ENCODE results near the gene KCNT1. TPM values are rescaled to one million over a fixed set of nuclear protein-coding genes. Genes with fewer than 3 reads are reported as not detected.

The KCNT1 gene
- total RNA-seq, 1 donor from 2014 or later = 2.7 TPM

DNA sequence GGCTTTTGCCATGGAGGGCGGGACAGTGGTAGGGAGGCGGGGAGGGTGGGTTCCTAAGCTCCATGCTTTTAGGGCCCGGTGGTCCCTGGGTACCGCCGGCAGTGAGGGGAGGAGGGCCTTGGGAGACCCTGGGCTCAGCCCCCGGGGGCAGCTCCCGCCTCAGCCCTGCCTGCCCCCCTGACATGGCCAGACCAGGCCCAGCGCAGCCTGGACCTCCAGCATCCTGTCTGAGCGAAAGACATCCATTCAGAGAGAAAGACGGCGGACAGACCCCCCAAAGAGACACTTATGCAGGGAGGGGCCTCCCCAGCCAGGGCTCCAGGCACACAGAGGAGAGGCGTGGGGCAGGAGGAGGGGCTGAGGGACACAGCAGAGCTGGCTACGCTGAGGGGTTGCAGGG, 45.3 kb downstream of the KCNT1 start:
- no peak for DNase-seq

DNA sequence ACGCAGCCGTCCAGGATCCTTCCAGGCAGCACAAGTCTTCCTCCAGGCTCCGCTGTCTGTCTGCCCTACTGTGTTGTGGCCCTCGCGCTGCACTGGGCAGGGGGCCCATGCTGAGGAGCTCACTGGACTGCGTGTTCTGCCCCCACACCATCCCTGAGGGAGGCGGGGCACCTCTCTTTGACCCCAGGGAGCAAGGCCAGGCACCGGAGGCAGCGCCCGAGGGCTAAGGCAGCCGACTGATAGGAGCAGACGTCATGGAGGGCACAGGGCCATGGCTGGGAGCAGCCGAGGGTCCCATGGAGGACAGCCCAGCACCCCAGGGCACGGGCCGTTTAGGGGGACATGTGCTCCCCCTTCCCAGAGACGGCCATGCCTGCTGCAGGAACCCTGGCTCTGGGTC, 46.7 kb downstream of the KCNT1 start:
- DNase-seq = no peak

- DNase-seq = no peak
These were observed 47.4 kb downstream of the KCNT1 start for GRCh38 chr9:135749171-135750045.

DNA sequence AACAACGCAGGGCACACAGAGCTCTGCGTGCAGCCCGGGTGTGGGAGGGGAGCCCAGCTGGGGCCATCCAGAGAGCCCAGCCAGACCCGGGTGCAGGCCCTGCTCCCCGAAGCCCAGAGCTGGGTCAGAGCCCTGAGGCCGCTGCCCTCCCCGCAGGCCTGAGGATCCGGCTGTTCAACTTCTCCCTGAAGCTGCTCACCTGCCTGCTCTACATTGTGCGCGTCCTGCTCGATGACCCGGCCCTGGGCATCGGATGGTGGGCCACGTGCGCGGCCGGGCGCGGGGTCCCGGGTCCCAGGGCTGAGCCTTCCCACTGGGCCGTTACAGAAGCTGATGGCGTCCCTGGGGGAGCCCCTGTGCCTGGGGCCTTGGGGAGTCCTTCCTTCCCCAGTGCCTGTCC, 48.8 kb downstream of the KCNT1 start:
- DNase-seq = no peak

GRCh38 chr9:135751501-135751900, 49.5 kb downstream of the KCNT1 start:
- no peak for DNase-seq

- no peak for DNase-seq
These were observed 50.6 kb downstream of the KCNT1 start for GRCh38 chr9:135752281-135753204.

DNA sequence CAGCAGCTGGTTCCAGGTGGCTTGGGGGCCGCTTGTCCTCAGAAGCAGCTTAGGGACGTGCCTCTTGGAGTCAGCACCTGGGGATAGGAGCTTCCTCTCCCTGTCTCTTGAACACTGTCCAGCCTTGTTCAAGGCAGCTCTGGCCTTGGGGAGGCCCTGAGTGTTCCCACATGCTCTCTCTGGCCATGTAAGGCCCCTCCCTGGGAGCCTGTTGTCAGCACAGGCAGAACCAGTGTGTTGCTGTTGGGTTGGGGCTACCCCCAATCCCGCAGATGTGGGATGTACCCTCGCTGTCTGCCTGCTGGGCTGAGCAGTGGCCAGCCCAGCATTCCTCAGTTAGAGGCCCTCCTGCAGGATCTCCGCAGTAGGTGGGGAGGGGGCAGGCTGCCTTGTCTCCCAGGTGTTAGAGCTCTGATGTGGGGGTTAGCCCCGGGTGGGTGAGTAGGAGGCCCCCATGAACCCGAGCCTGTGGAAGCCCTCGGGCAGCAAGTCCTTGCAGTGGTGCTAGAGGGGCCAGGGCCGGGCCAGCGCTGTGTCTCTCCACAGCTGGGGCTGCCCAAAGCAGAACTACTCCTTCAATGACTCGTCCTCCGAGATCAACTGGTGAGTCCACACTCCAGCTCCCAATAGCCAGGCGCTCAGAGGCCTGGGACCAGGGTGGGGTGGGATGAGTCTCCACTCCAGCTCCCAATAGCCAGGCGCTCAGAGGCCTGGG, 51.6 kb downstream of the KCNT1 start:
- DNase-seq = no peak

- no peak for DNase-seq
These were observed 54.6 kb downstream of the KCNT1 start for GRCh38 chr9:135756576-135756975.

DNA sequence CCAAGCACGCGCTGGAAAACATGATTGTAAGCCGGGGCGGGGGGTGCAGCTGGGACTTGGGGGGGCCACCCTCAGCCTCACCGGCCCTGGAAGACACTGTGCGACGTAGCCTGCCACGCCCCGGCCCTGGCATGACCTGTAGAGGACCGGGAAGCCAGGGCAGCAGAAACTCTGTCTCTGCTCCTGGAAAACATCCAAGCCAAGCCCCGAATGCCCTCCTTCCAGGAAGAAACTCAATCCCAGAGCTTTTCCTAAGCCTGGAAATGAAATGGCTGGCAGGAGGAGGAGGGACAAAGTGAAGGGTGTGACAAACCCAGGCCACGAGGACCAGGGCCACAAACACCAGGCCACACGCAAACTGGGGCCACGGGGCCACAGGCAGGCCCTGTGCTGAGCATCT, 55.4 kb downstream of the KCNT1 start:
- DNase-seq = no peak

DNA sequence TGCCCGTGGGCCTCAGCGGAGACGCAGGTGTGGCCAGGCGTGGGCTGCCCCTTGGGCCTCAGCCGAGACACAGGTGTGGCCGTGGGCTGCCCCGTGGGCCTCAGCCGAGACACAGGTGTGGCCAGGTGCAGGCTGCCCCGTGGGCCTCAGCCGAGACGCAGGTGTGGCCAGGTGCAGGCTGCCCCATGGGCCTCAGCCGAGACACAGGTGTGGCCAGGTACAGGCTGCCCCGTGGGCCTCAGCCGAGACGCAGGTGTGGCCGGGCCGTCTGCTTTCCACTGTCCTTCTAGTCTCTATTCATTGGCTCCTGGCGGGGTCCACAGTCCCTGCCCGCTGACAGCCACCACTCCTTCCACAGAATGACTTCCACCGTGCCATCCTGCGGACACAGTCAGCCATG, 56.1 kb downstream of the KCNT1 start:
- DNase-seq = no peak

GRCh38 chr9:135758870-135759269, 56.9 kb downstream of the KCNT1 start:
- DNase-seq = no peak

DNA sequence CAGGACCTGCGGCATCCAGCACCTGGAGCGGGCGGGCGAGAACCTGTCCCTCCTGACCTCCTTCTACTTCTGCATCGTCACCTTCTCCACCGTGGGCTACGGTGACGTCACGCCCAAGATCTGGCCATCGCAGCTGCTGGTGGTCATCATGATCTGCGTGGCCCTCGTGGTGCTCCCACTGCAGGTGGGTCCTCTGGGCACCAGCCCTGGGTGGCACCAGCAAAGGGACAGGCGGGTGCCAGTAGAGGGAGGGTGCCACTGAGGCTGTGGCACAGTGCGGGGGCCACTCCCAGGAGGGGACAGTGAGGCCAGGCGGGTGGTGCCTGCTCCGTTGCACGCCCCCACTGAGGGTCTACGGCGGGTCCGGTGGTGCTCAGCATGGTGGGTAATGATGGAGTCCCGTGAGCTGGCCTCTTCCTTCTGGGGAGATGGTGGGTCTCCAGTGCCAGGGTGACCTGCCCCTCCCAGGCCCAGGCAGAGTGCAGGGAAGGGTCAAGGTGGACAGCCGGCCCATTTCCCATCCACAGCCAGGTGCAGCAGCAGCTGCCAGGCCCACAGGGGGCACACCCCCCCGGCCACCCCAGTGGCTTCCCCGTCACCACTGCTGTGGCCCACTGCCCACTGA, 57.8 kb downstream of the KCNT1 start:
- no peak for DNase-seq

GRCh38 chr9:135760465-135760864, 58.5 kb downstream of the KCNT1 start:
- DNase-seq = no peak

DNA sequence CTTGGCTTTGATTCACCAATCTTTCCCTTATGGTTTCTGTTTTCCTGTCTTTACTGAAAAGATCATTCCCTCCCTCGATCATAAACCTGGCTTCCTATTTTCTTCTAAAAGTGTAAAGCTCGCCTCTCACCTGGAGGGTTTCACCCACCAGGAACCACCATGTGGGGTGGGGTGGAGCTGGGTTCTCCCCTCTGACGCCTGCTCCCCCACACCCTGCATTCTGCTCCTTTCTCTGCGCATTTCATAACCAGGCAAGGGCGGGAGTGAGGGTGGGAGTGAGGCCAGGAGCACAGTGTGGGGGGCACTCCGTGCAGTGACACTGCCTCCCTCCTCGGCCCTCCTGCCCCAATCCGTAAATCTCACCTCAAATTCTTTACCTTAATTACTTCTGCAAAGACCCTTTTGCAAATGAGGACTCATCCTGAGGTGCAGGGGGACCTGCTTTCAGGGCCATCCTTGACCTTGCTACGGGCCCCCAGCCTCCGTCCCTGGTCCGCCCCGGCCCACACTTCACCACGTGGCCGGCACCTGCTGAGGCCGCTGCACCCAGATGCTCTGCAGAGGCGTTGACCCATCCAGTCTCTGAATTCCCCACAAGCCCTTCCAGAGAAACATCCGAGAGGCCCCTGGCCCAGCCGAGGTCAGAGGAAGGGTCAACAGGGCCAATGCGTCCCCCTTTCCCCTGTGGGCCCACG, 59.3 kb downstream of the KCNT1 start:
- no peak for DNase-seq

GRCh38 chr9:135761845-135762168, 59.8 kb downstream of the KCNT1 start:
- DNase-seq = no peak

GRCh38 chr9:135762921-135763320, 60.9 kb downstream of the KCNT1 start:
- DNase-seq = no peak

GRCh38 chr9:135763716-135764446, 61.9 kb downstream of the KCNT1 start:
- DNase-seq = no peak

DNA sequence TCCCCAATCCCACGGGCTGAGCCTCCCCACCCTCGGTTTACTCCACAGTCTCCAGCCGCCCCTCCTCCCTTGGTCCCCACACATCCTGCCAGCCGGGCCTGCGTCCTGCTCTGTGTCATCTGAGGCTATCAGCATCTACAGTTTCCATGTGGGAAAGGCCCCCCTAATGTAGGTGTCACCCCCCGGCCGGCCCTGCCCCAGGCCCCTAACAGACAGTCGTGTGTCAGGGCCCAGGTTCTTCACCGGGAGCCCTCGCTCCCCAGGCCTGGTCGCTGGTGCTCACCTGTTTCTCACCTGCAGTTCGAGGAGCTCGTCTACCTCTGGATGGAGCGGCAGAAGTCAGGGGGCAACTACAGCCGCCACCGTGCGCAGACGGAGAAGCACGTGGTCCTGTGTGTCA, 62.7 kb downstream of the KCNT1 start:
- DNase-seq = no peak

DNA sequence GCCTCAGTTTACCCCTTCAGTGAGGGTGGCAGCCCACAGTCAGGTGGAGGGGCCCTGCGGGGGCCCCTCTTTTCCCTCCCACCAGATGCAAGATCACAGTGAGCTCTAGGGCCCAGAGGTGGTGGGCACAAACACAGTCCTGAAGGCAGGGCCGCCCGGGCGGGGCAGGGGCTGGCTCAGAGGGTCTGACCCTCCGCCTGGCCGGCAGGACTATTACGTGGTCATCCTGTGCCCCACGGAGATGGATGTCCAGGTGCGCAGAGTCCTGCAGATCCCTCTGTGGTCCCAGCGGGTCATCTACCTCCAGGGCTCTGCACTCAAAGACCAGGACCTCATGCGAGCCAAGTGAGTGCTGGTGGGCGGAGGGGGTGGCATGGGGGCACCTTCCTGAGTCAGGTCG, 63.4 kb downstream of the KCNT1 start:
- no peak for DNase-seq

DNA sequence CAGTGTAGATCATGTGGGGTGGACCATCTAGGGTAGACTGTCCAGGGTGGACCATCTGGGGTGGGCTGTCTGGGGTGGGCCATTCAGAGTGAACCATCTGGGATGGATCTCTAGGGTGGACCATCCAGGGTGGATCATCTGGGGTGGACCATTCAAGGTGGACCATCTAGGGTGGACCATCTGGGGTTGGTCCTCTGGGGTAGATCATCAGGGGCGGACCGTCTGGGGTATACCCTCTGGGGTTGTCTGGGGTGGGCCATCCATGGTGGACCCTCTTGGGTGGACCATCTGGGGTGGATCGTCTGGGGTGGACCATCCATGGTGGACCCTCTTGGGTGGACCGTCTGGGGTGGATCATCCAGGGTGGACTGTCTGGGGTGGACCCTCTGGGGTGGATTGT, 64.3 kb downstream of the KCNT1 start:
- no peak for DNase-seq

DNA sequence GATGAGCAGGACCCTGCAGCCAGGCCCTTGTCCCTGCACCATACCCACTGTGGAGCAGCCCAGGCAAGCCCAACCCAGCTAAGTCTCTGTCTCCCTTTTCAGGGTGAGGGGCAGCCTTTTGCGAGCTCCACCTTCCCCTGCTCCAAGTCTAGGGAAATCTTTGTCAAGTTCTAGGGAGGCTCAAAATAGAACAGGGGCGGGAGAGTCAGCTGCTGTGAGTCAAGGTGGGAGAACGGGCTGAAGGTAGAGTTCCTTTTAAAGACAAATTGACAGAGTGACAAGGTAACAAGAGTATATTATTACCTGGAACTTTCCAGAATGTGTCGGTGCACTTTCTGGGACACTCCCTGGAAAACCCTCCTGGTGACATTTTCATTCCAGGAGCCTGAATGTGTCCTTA, 64.7 kb downstream of the KCNT1 start:
- no peak for DNase-seq
